Measurements from ENCODE around the gene SCG2.

The SCG2 gene

GRCh38 chr2:223566396-223566795, 35.8 kb downstream of the SCG2 start:
- no peak for DNase-seq

- DNase-seq: no peak
Observed at GRCh38 chr2:223563462-223563861, 38.7 kb downstream of the SCG2 start.

GRCh38 chr2:223562078-223562477, 40.1 kb downstream of the SCG2 start:
- no peak for DNase-seq

GRCh38 chr2:223560749-223561435, 41.3 kb downstream of the SCG2 start:
- no peak for DNase-seq

GRCh38 chr2:223558970-223559369, 43.2 kb downstream of the SCG2 start:
- no peak for DNase-seq

- DNase-seq: no peak
Observed at GRCh38 chr2:223554923-223555322, 47.2 kb downstream of the SCG2 start.

- DNase-seq: no peak
Observed at GRCh38 chr2:223549215-223549614, 52.9 kb downstream of the SCG2 start.

GRCh38 chr2:223548194-223548593, 54.0 kb downstream of the SCG2 start:
- no peak for DNase-seq

All from CD4-positive, alpha-beta T cell treated with Interleukin-12 subunit alpha and Interleukin-12 subunit beta, for 1 hour (primary cell).